Naive thymus-derived CD8-positive, alpha-beta T cell (primary cell): ENCODE data around the gene CIDEA. TPM values are rescaled to one million over a fixed set of nuclear protein-coding genes. Genes with fewer than 3 reads are reported as not detected.
"Not testable (repeated sequence)": the region's sequence is repeated elsewhere in the genome, so short reads cannot be mapped to it uniquely, and the experiment has no call there.

Experiments used
- ATAC-seq, 2 donors: fragments of 150-1000 bp; cut with Tn5 transposase in 1 of 2; sonication (Bioruptor Pico), chemical (Tn5 transposase) in 1 of 2; 1 replicate in 1 of 2; 2 replicates in 1 of 2; pipeline ENCODE4 v1.10.0; 2021; ENCODE audit warnings: mild to moderate bottlenecking in 2 of 2, moderate library complexity in 2 of 2
- POLR2A ChIA-PET: fragments of 350-600 bp; sonication (Branson Sonifier 250); formaldehyde crosslinking; loops from one replicate; lab custom pipeline; 2021; ENCODE audit warnings: antibody characterized with exemption; lab: Charles Lee
- DNase-seq, 10 donors: peaks; one replicate each; pipeline versions ENCODE4 v3.0.0 to v3.0.0-alpha.2; 2020 to 2022
- H3K27ac Mint-ChIP-seq, 10 donors: one replicate each; pipeline ENCODE4 v1.8.0; 2020 to 2022; ENCODE audit warnings: mild to moderate bottlenecking in 10 of 10, mixed read lengths in 10 of 10, moderate library complexity in 4 of 10, inconsistent platforms in 1 of 10
- H3K27me3 Mint-ChIP-seq, 5 donors: one replicate each; pipeline ENCODE4 v1.8.0; 2021 to 2022; ENCODE audit warnings: mixed read lengths in 5 of 5
- H3K36me3 Mint-ChIP-seq, 3 donors: one replicate each; pipeline ENCODE4 v1.8.0; 2020 to 2022; ENCODE audit warnings: mixed read lengths in 3 of 3, mild to moderate bottlenecking in 2 of 3, inconsistent platforms in 1 of 3
- H3K4me1 Mint-ChIP-seq, 4 donors: one replicate each; pipeline ENCODE4 v1.8.0; 2021 to 2022; ENCODE audit warnings: mixed read lengths in 4 of 4
- H3K4me3 Mint-ChIP-seq, 10 donors: one replicate each; pipeline ENCODE4 v1.8.0; 2020 to 2022; ENCODE audit warnings: mild to moderate bottlenecking in 10 of 10, mixed read lengths in 10 of 10, moderate library complexity in 6 of 10, inconsistent platforms in 1 of 10
- H3K9me3 Mint-ChIP-seq, 9 donors: one replicate each; pipeline ENCODE4 v1.8.0; 2020 to 2022; ENCODE audit warnings: mixed read lengths in 9 of 9, mild to moderate bottlenecking in 3 of 9, inconsistent platforms in 1 of 9, moderate library complexity in 1 of 9
- polyA plus RNA-seq, 3 donors: library from polyadenylated mRNA; unstranded; fragments of 300-500 nt; fragmentation: Illumina TruSeq; gene quantifications; one replicate each; pipeline ENCODE4 v1.2.3, GENCODE V29; 2021
- total RNA-seq, 8 experiments: library from RNA in 2 of 8; stranded (reverse) in 2 of 8; gene quantifications; one replicate each; pipeline ENCODE4 v1.2.3 and lab custom pipeline; 2021 to 2026

The CIDEA gene
- total and polyA plus RNA-seq, 5 experiments from 2014 or later: not detected

DNA sequence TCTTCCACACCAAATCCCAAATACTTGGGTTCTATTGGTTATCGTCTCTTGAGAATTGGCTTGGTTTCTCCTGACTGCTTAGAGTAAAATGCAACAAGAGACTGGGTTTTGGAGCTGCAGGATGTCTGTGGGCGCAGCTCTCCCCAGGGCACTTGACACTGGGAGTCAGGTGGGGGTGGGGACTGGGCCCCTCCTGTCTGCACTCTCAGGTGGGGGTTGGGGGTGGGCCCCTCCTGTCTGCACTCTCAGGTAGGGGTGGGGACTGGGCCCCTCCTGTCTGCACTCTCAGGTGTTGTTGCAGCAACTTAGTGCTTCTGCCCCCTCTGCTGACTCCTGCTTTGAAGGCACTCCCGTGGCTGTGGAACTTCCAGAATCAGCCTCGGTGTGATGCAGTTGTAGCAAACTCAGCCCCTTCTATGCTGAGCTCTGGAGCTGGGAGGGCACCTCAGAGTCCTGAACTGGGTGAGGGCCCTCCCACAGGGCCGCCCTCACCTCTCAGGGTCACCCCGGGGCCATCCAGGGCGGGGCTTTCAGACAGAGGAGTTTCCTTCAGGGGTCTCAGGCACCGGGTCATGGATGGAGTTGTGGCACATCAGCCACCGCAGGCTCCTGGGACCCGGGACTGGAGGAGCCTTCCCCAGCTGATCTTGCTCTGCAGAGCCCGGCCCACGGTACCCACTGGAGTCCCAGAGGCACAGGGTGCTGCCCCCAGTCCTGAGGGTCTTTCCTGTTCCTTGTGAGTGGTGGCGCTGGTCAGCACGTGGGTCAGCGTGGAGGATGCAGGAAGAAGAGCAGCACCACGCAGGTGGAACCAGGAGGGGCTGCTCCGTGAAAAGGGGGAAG lies 22.9 kb upstream of the CIDEA start:
- Mint-ChIP-seq H3K4me1 (peaks cover 0 to 2% (median 0%) of the 10 kb centered on the region in 4 donors), H3K27ac (no peak overlapping the region), H3K36me3 (peaks cover 0 to 4% (median 0%) of the 10 kb centered on the region in 3 donors), H3K27me3 (peaks cover 12 to 36% (median 17%) of the 10 kb centered on the region in 5 donors), H3K9me3 (peaks cover 0 to 5% (median 0%) of the 10 kb centered on the region in 9 donors), H3K4me3 (no peak overlapping the region)
- no peak for DNase-seq
- no peak for ATAC-seq
- POLR2A ChIA-PET: no interaction called here

DNA sequence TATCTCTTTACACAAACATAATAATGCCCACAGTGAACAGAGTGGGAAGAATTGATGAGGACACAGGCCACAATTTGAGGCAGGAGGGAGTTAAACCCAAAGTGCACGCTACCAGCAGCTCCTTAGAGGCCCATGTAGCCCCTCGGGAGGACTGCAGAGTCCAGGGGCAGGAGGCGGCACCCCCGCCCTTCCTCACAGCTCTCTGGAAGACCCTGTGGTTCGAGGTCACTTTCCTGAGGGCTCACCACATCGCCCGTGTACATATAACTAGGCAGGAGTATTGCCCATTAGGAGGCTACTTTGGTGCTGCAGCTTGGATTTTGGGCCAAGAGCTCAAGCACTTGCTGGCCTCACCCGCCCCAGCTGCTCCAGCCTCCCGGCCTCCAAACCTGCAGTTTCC lies 22.2 kb upstream of the CIDEA start:
- Mint-ChIP-seq H3K4me1 (peaks cover 0 to 2% (median 0%) of the 10 kb centered on the region in 4 donors), H3K36me3 (peaks cover 0 to 4% (median 0%) of the 10 kb centered on the region in 3 donors), H3K27ac (no peak overlapping the region), H3K4me3 (no peak overlapping the region), H3K27me3 (peaks cover 14 to 43% (median 24%) of the 10 kb centered on the region in 5 donors), H3K9me3 (peaks cover 0 to 5% (median 0%) of the 10 kb centered on the region in 9 donors)
- ATAC-seq: no peak
- no peak for DNase-seq
- POLR2A ChIA-PET: no interaction called here

DNA sequence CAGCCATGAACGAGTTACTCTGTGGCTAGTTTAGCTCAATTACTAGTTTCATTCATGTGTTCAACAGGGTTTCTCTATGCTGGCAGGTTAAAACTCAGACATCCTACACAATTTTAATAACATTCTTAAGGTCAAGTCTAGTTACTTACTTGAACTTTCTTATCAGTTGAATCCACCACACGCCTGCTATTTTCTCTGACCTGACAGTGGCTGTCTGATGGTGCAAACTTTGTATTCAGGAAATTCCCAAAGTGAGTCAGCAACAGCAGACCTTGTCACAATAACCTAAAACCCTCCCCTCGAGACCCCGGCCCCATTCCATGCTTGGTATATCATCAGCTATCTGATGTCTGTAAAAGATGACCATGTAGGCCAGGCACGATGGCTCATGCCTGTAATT lies 20.8 kb upstream of the CIDEA start:
- Mint-ChIP-seq H3K36me3 (peaks cover 0 to 4% (median 0%) of the 10 kb centered on the region in 3 donors), H3K27ac (no peak overlapping the region), H3K9me3 (peaks cover 0 to 5% (median 0%) of the 10 kb centered on the region in 9 donors), H3K4me3 (no peak overlapping the region), H3K27me3 (peaks cover 14 to 45% (median 25%) of the 10 kb centered on the region in 5 donors), H3K4me1 (peaks cover 0 to under 1% (median 0%) of the 10 kb centered on the region in 4 donors)
- POLR2A ChIA-PET: no interaction called here
- ATAC-seq (no peak), DNase-seq (no peak)

DNA sequence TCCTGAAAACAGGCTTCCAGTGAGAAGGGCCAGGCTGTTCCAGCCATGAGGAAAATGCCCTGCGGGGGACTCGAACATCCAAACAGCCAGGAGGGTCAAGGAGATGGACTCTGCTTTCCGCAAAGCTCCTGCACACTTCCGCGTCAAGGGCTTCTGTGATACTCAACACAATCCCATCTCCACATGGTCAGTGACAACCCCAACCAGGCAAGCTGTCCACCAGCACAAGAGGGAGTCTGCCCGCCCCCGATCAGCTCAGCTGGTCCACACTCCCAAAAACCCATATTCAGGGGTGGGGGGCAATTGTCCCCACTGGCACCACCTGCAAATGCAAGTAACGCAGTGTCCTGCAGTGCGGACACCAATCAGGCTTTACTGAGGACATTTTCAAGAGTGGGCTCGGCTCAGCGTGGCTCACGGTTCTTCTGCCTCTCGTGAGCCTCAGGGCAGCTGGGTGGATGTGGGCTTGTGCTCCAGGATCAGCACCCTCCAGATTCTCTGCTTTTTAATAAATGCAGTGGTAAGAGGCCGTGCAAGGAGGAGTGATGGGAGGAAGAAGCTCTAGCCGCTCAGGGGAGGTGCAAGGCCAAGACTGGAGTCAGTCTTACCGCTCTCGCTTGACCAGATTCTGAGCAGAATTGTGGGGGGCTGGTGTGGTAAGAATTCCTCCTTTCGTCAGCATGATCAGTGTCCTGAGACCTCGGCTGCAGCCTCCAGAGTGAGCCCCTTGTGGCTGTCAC lies 19.5 kb upstream of the CIDEA start:
- DNase-seq: no peak
- Mint-ChIP-seq H3K4me1 (no peaks in the 10 kb centered on the region), H3K4me3 (no peak overlapping the region), H3K36me3 (peaks cover 0 to 4% (median 0%) of the 10 kb centered on the region in 3 donors), H3K27ac (no peak overlapping the region), H3K9me3 (peaks cover 0 to 5% (median 0%) of the 10 kb centered on the region in 9 donors), H3K27me3 (peaks cover 14 to 44% (median 31%) of the 10 kb centered on the region in 5 donors)
- POLR2A ChIA-PET: no interaction called here
- ATAC-seq: no peak

DNA sequence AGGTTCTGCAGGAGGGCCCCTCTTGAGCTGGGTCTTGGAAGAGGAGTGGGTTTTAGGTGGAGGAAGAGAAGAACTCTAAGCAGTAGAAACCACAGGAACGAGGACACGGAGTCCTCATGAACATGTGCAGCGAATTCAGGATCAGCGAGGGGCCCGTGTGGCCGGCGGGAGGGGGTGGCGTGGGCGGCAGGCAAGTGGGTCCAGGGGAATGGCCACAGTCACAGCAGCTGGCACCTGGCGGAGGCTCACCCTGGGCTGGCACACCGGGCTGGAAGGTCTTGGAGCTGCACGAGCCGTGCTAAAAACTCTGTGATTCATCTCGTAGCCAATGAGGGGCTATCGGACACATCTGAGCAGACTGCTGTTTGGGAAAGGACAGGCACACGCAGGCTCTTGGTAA lies 18.0 kb upstream of the CIDEA start:
- Mint-ChIP-seq H3K9me3 (no peaks in the 10 kb centered on the region), H3K4me3 (no peak overlapping the region), H3K36me3 (no peaks in the 10 kb centered on the region), H3K27ac (no peak overlapping the region), H3K27me3 (peaks cover 10 to 37% (median 29%) of the 10 kb centered on the region in 5 donors), H3K4me1 (no peaks in the 10 kb centered on the region)
- POLR2A ChIA-PET: no interaction called here
- no peak for DNase-seq
- no peak for ATAC-seq

DNA sequence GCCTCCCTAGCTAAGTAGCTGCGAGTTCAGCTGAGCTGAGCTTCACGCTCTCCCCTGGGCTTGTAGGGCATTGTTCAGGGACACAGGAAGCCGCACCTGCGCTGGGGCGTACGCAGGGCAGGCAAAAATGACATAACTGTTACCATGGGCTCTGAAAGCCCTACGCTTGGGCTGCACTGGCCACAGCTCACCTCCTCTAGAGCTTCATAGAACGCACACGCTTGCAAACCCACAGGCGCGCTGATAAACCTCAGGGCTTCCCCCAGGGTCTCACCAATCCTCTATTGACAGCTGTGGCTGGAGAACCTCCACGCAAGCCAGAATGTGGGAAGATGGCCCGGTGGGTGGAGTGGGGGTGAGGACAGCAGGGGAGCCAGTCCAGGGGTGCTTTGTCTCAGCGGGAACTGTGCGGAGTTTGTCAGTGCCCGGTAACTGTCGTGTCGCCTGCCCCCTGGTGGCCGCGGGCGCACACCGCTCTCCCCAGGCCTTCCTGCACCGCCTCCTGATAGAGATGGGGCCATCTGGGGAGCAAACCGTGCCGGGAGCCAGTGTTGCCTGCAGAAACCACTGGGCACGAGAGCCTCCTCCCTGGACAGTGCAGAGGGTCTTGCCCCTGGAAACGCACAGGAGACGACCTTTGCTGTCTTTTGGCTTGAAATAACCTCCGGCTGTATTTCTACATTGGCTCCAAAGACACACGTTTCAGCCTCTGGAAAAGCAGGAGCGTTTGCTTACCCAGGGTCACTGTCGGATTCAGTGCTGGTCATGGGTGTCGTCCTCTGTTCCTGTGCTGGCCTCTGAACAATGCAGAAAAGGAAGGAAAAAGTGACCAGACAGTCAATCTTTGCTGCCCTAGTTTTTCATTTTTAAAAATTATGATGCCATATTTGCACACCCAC lies 17.0 kb upstream of the CIDEA start:
- Mint-ChIP-seq H3K4me3 (peak overlapping the region in 1 of 10 donors; percentile 16), H3K36me3 (no peaks in the 10 kb centered on the region)
- POLR2A ChIA-PET: no interaction called here

DNA sequence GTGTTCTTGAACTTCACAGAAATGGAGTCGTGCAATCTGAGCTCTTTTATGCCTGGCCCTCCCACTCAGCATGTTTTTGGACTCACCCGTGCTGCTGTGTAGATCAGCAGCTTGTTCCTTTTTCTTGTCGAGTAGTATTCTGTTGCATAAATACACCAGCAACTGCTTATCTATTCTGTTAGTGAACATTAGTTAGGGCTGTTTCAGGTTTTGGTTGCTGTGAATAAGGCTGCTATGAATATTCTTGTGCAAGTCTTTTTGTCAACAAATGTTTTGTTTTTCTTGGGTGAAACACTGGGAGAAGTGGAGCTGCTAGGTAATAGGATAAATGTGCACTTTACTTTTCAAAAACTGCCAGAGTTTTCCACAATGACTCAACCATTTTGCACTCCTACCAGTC lies 15.3 kb upstream of the CIDEA start:
- Mint-ChIP-seq H3K27ac (no peak overlapping the region), H3K4me3 (no peak overlapping the region), H3K27me3 (peaks cover 8 to 57% (median 31%) of the 10 kb centered on the region in 5 donors), H3K36me3 (no peaks in the 10 kb centered on the region), H3K4me1 (no peaks in the 10 kb centered on the region), H3K9me3 (no peaks in the 10 kb centered on the region)
- no peak for DNase-seq
- ATAC-seq: no peak
- POLR2A ChIA-PET: no interaction called here

More for the DNA sequence above, 17.0 kb upstream of the CIDEA start:
- H3K9me3 Mint-ChIP-seq: no peaks in the 10 kb centered on the region
- peak overlapping the region in 1 of 10 donors; percentile 32 for H3K27ac Mint-ChIP-seq
- H3K27me3 Mint-ChIP-seq: peaks cover 13 to 47% (median 30%) of the 10 kb centered on the region in 5 donors
- ATAC-seq (peak; percentile 86 to 97), DNase-seq (peak in 9 of 10 donors; percentile 20 to 72 (median 51))
- no peaks in the 10 kb centered on the region for H3K4me1 Mint-ChIP-seq

DNA sequence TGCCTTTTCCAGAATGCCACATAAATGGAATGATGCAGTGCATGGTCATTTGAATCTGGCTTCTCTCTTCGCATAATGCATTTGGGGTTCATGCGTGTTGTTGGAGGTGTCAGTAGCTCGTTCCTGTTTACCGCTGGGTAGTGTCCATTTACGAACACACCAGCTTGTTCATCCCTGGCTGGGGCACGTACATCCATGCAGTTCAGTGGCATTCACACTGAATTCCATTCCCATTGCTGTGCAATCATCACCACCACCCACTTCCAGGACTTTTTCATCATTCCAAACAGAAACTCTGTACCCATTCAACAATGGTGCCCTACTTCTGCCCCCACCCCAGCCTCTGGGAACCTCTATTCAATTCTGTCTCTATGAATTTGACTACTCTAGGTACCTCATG lies 14.7 kb upstream of the CIDEA start:
- no peak for ATAC-seq
- H3K4me3 Mint-ChIP-seq: no peak overlapping the region
- DNase-seq: no peak
- no peaks in the 10 kb centered on the region for H3K4me1 Mint-ChIP-seq
- no peak overlapping the region for H3K27ac Mint-ChIP-seq
- POLR2A ChIA-PET: no interaction called here
- peaks cover 8 to 57% (median 32%) of the 10 kb centered on the region in 5 donors for H3K27me3 Mint-ChIP-seq
- H3K36me3 Mint-ChIP-seq: no peaks in the 10 kb centered on the region
- no peaks in the 10 kb centered on the region for H3K9me3 Mint-ChIP-seq

DNA sequence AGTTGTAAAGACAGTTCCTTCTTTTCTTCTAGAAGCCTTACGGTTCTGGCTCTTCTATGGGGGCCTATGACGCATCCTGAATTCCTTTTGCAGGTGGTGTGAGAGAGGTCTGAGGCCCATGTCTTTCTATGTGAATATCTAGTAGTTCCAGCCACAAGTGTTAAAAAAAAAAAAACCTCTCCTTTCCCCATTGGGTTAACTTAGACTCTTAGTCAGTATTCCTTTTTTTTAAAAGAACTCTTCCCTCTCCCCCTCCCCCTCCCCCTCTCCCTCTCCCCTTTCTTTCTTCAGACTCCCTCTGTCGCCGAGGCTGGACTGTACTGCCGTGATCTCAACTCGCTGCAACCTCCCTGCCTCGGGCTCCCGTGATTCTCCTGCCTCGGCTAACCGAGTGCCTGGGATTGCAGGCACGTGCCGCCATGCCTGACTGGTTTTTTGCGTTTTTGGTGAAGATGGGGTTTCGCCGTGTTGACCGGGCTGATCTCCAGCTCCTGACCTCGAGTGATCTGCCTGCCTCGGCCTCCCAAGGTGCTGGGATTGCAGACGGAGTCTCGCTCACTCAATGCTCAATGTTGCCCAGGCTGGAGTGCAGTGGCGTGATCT lies 11.4 kb upstream of the CIDEA start:
- POLR2A ChIA-PET: no interaction called here
- Mint-ChIP-seq H3K4me1 (no peaks in the 10 kb centered on the region), H3K36me3 (no peaks in the 10 kb centered on the region)

DNA sequence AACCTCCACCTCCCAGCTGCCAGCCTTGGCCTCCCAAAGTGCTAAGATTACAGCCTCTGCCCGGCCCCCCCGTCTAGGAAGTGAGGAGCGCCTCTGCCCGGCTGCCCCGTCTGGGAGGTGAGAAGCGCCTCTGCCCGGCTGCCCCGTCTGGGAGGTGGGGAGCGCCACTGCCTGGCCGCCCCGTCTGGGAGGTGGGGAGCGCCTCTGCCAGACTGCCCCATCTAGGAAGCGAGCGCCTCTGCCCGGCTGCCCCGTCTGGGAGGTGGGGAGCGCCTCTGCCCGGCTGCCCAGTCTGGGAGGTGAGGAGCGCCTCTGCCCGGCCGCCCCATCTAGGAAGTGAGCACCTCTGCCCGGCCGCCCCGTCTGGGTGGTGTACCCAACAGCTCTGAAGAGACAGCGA lies 10.9 kb upstream of the CIDEA start:
- H3K27ac Mint-ChIP-seq, DNase-seq: not testable (repeated sequence)

More for the DNA sequence above, 11.4 kb upstream of the CIDEA start:
- no peak overlapping the region for H3K27ac Mint-ChIP-seq
- H3K9me3 Mint-ChIP-seq: peaks cover 0 to 3% (median 0%) of the 10 kb centered on the region in 9 donors
- H3K27me3 Mint-ChIP-seq: peaks cover 11 to 61% (median 25%) of the 10 kb centered on the region in 5 donors
- ATAC-seq (no peak), DNase-seq (no peak)
- no peak overlapping the region for H3K4me3 Mint-ChIP-seq

DNA sequence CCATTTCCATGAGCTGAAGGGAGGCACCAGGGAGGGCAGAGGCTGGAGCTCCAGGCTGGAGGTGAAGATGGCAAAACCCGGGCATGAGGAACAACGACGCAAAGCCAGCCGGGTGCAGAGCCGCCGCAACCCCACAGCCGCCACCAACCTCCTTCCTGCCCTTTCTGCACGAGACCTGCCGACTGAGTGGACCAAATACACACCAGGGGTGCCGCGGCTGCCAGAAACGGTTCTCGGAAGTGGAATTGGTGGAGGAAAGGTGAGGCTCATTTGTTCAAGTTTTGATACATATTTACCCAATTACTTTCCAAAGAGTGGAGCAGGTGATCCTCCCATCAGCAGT lies 8.4 kb upstream of the CIDEA start:
- Mint-ChIP-seq H3K36me3 (no peaks in the 10 kb centered on the region), H3K9me3 (peaks cover 0 to 3% (median 0%) of the 10 kb centered on the region in 9 donors), H3K4me1 (no peaks in the 10 kb centered on the region), H3K4me3 (no peak overlapping the region), H3K27ac (no peak overlapping the region), H3K27me3 (peaks cover 22 to 72% (median 37%) of the 10 kb centered on the region in 5 donors)
- POLR2A ChIA-PET: no interaction called here
- ATAC-seq: no peak
- DNase-seq: no peak

More for the DNA sequence above, 10.9 kb upstream of the CIDEA start:
- ATAC-seq, H3K4me3 Mint-ChIP-seq, H3K36me3 Mint-ChIP-seq, H3K9me3 Mint-ChIP-seq, POLR2A ChIA-PET, H3K4me1 Mint-ChIP-seq: not testable (repeated sequence)
- H3K27me3 Mint-ChIP-seq: peaks cover 11 to 61% (median 25%) of the 10 kb centered on the region in 5 donors
